HepG2 (cell line): ENCODE results near the gene MGMT. TPM values are rescaled to one million over a fixed set of nuclear protein-coding genes. Genes with fewer than 3 reads are reported as not detected.

Experiments
- ATAC-seq: fragments of 200-7000 bp; cut with Tn5 transposase; 3 replicates; pipeline ENCODE4 v1.9.1; 2020; ENCODE audit warnings: mild to moderate bottlenecking, moderate library complexity
- BruUV-seq: library from RNA; stranded (reverse); fragments of 400-500 nt; replicated peaks from 2 replicates; lab custom pipeline; 2021; lab: Mats Ljungman, UMichigan
- CTCF ChIA-PET: fragments of 300-600 bp; formaldehyde crosslinking; extraction: SDS; loops from one replicate; lab custom pipeline; 2021; ENCODE audit warnings: low total read pairs, inconsistent platforms, low intra/inter-chr PET ratio; lab: Yijun Ruan, JAX
- POLR2A ChIA-PET: fragments of 350-600 bp; sonication (Branson Sonifier 250); formaldehyde crosslinking; loops from one replicate; lab custom pipeline; 2020; ENCODE audit warnings: antibody characterized with exemption, inconsistent platforms; lab: Yijun Ruan, JAX
- DNase-seq: peaks from one replicate; pipeline ENCODE4 v3.0.0-alpha.2; 2015; ENCODE audit warnings: low spot score
- FAIRE-seq: peaks from 3 replicates; lab custom pipeline; 2011; peaks lifted over from hg19 to GRCh38; lab: Jason Lieb, UNC
- H2AFZ ChIP-seq: one replicate; pipeline ENCODE4 v1.6.1; 2011; ENCODE audit warnings: low read length, inconsistent platforms
- H3K27ac ChIP-seq: fragments of 300-600 bp; 3 replicates; pipeline ENCODE4 v1.8.0; 2011; ENCODE audit warnings: mixed run types, mild to moderate bottlenecking, mixed read lengths, low read length, inconsistent platforms; ENCODE audit not compliant: insufficient read depth; ENCODE audit errors: extremely low read length
- H3K27me3 ChIP-seq, 2 experiments: fragments of 200-600 bp in 1 of 2; 2 replicates in 1 of 2; 3 replicates in 1 of 2; pipeline versions ENCODE4 v1.6.0 to v1.8.0; 2011; ENCODE audit warnings: low read length in 2 of 2, mild to moderate bottlenecking in 2 of 2, moderate library complexity in 2 of 2, inconsistent platforms in 1 of 2; ENCODE audit not compliant: insufficient read depth in 2 of 2, control insufficient read depth in 1 of 2
- H3K36me3 ChIP-seq, 2 experiments: fragments of 200-600 bp in 1 of 2; replicated peaks in 1 of 2; 2 replicates in 1 of 2; 3 replicates in 1 of 2; pipeline versions ENCODE4 v1.5.1 to v1.8.0; 2011; ENCODE audit warnings: low read length in 2 of 2, inconsistent platforms in 1 of 2; ENCODE audit not compliant: insufficient read depth in 2 of 2, control insufficient read depth in 1 of 2
- H3K4me1 ChIP-seq: 2 replicates; pipeline ENCODE4 v1.5.1; 2012; ENCODE audit warnings: low read length, inconsistent platforms; ENCODE audit not compliant: insufficient read depth
- H3K4me2 ChIP-seq: 2 replicates; pipeline ENCODE4 v1.6.0; 2011; ENCODE audit warnings: low read depth, low read length, inconsistent platforms
- H3K4me3 ChIP-seq, 3 experiments: fragments of 200-600 bp in 1 of 3; sonication (generic), shearing (Covaris generic) in 1 of 3; replicated peaks in 1 of 3; 2 replicates each; pipeline ENCODE4 v1.5.1; 2011 to 2016; ENCODE audit warnings: low read length in 3 of 3, inconsistent platforms in 2 of 3, low read depth in 2 of 3, mild to moderate bottlenecking in 2 of 3, control low read depth in 1 of 3, mixed read lengths in 1 of 3; ENCODE audit not compliant: insufficient read depth in 1 of 3
- H3K79me2 ChIP-seq: one replicate; pipeline ENCODE4 v1.6.1; 2011; ENCODE audit warnings: low read length, inconsistent platforms; ENCODE audit not compliant: insufficient read depth
- H3K9ac ChIP-seq: 2 replicates; pipeline ENCODE4 v1.6.0; 2011; ENCODE audit warnings: mild to moderate bottlenecking, low read depth, low read length, inconsistent platforms; ENCODE audit not compliant: insufficient read depth
- H3K9me3 ChIP-seq: 2 replicates; pipeline ENCODE4 v1.5.1; 2012; ENCODE audit warnings: mild to moderate bottlenecking, low read length
- H4K20me1 ChIP-seq: 2 replicates; pipeline ENCODE4 v1.6.0; 2011; ENCODE audit warnings: inconsistent platforms, mild to moderate bottlenecking, low read length, moderate library complexity; ENCODE audit not compliant: insufficient read depth
- ADNP ChIP-seq: sonication (generic); formaldehyde crosslinking; IDR thresholded peaks from 2 replicates; pipeline ENCODE4 v1.4.0; 2020; ENCODE audit warnings: missing genetic modification reagents
- ARNT ChIP-seq: fragments of 450-650 bp; IDR thresholded peaks from 2 replicates; pipeline ENCODE4 v1.6.1; 2017
- ATRX ChIP-seq: sonication (generic); formaldehyde crosslinking; IDR thresholded peaks from 2 replicates; pipeline ENCODE4 v1.4.0; 2020; ENCODE audit warnings: missing genetic modification reagents, borderline replicate concordance
- CCAR2 ChIP-seq: fragments of 200-400 bp; formaldehyde crosslinking; optimal IDR thresholded peaks from 2 replicates; pipeline ENCODE3; 2018; ENCODE audit warnings: low read depth, mild to moderate bottlenecking, low read length, moderate library complexity
- FOXK2 ChIP-seq: fragments of 450-650 bp; IDR thresholded peaks from 2 replicates; pipeline ENCODE4 v1.6.1; 2016
- KAT8 ChIP-seq: IDR thresholded peaks from 2 replicates; pipeline ENCODE4 v1.6.1; 2016; ENCODE audit warnings: missing genetic modification reagents, missing compliant biosample characterization
- KMT2A ChIP-seq: sonication (generic); formaldehyde crosslinking; IDR thresholded peaks from 2 replicates; pipeline ENCODE4 v1.4.0; 2020; ENCODE audit warnings: missing genetic modification reagents
- LCORL ChIP-seq, 2 experiments: fragments of 450-650 bp in 1 of 2; sonication (generic) in 1 of 2; formaldehyde crosslinking in 1 of 2; IDR thresholded peaks; 2 replicates each; pipeline versions ENCODE4 v1.5.0 to v1.6.1; 2017 to 2020; ENCODE audit warnings: antibody characterized with exemption in 1 of 2, missing genetic modification reagents in 1 of 2
- MATR3 ChIP-seq: sonication (generic); formaldehyde crosslinking; IDR thresholded peaks from 2 replicates; pipeline ENCODE4 v1.4.0; 2020; ENCODE audit warnings: missing genetic modification reagents
- MIER2 ChIP-seq: IDR thresholded peaks from 2 replicates; pipeline ENCODE4 v1.6.1; 2016; ENCODE audit warnings: missing biosample characterization, missing genetic modification reagents
- NR3C1 ChIP-seq: sonication (generic); formaldehyde crosslinking; IDR thresholded peaks from 2 replicates; pipeline ENCODE4 v1.4.0; 2020; ENCODE audit warnings: missing genetic modification reagents
- PATZ1 ChIP-seq: sonication (generic); formaldehyde crosslinking; IDR thresholded peaks from 2 replicates; pipeline ENCODE4 v1.4.0; 2020; ENCODE audit warnings: missing genetic modification reagents
- PBX3 ChIP-seq: sonication (generic); formaldehyde crosslinking; IDR thresholded peaks from 2 replicates; pipeline ENCODE4 v1.8.1; 2023; ENCODE audit warnings: missing genetic modification reagents, inconsistent platforms, borderline replicate concordance
- ZUFSP ChIP-seq: sonication (generic); formaldehyde crosslinking; IDR thresholded peaks from 2 replicates; pipeline ENCODE4 v1.9.0; 2021; ENCODE audit warnings: missing genetic modification reagents, mild to moderate bottlenecking, borderline replicate concordance
- WGBS: methylation state at CpG from one replicate; pipeline ENCODE4 v1.1.6; 2017; ENCODE audit warnings: low lambda C conversion rate; 5-methylcytosine and 5-hydroxymethylcytosine counted together
- in situ Hi-C: cut with HindIII; loops from 2 replicates; pipeline ENCODE4 v1.10.0; 2017; ENCODE audit warnings: low pct_unique_long_range_greater_than_20kb; ENCODE audit not compliant: extremely low pct_ligation_motif_present
- intact Hi-C: fragments of 100-400 bp; cut with micrococcal nuclease; formaldehyde crosslinking; loops from one replicate; pipeline ENCODE4 v1.10.0; 2022; ENCODE audit not compliant: unreplicated experiment
- polyA plus RNA-seq, 8 experiments: library from polyadenylated mRNA; depleted of rRNA in 3 of 8; stranded (reverse) in 7 of 8; unstranded in 1 of 8; fragments of >200 nt; fragmentation: Illumina TruSeq in 4 of 8; extraction: Trizol in 4 of 8; gene quantifications; 2 replicates each; pipeline versions ENCODE4 v1.2.1 to v1.2.3, GENCODE V29; 2011 to 2016; ENCODE audit warnings: low read depth in 4 of 8, missing spikeins in 1 of 8, mixed read lengths in 1 of 8; ENCODE audit not compliant: insufficient read depth in 1 of 8
- total RNA-seq, 5 experiments: library from RNA; depleted of rRNA; stranded (reverse); fragments of >200 nt; fragmentation: Illumina TruSeq; extraction: Trizol; gene quantifications; 2 replicates each; pipeline ENCODE4 v1.2.3, GENCODE V29; 2016; ENCODE audit warnings: low read depth in 1 of 5
- TF ChIP-seq, protein P1 (sequence below): sonication (generic); formaldehyde crosslinking; IDR thresholded peaks from 2 replicates; pipeline ENCODE4 v1.4.0; 2020; ENCODE audit warnings: missing genetic modification reagents, low read depth, mild to moderate bottlenecking, borderline replicate concordance
- TF ChIP-seq, protein P2 (sequence below): IDR thresholded peaks from 2 replicates; pipeline ENCODE4 v1.6.1; 2016; ENCODE audit warnings: low read depth, borderline replicate concordance

MGMT gene
- total and polyA plus RNA-seq, 2 of the 13 experiments (the other 11 are each of a cell fraction or from before 2014, with no cell fraction given): 12.0 to 19.5 TPM

GRCh38 chr10:129730272-129730992 is 263.4 kb downstream of the MGMT start:
- peaks cover 36% of the 10 kb centered on the region; the same call in 1 of the 2 replicates for H3K9me3 ChIP-seq
- ChIA-PET CTCF (no interaction called here), POLR2A (no interaction called here)
- FAIRE-seq (no peak), DNase-seq (no peak), ATAC-seq (no peak)
- intact Hi-C loops: no loop called here
- no peak overlapping the region for H3K9ac ChIP-seq
- H3K27me3 ChIP-seq: no peaks in the 10 kb centered on the region
- no peak overlapping the region for H3K4me3 ChIP-seq
- no peaks in the 10 kb centered on the region for H3K4me1 ChIP-seq
- H3K79me2 ChIP-seq: no peaks in the 10 kb centered on the region
- H3K4me2 ChIP-seq: no peak overlapping the region
- H2AFZ ChIP-seq: no peak overlapping the region
- no peaks in the 10 kb centered on the region for H3K36me3 ChIP-seq
- WGBS: 82% methylated on average over 12 of the region's 12 CpGs
- no peak for TF ChIP-seq ZUFSP (CRISPR knock-in tag)
- no peak for TF ChIP-seq LCORL (IDR thresholded peaks at IDR 0.05)
- no peak for TF ChIP-seq LCORL (CRISPR knock-in tag; IDR thresholded peaks at IDR 0.05)
- no peak for TF ChIP-seq MIER2 (CRISPR knock-in tag)
- TF ChIP-seq FOXK2: no peak
- no peak for TF ChIP-seq ARNT
- no peak for TF ChIP-seq ATRX (CRISPR knock-in tag)
- TF ChIP-seq NR3C1: no peak
- TF ChIP-seq, protein P1, sequence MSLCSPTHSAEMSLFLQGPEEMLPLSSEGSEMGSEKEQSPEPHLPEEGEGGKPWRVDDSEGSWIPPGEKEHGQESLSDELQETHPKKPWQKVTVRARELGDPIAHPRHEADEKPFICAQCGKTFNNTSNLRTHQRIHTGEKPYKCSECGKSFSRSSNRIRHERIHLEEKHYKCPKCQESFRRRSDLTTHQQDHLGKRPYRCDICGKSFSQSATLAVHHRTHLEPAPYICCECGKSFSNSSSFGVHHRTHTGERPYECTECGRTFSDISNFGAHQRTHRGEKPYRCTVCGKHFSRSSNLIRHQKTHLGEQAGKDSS (CRISPR knock-in tag): no peak
- no peak for TF ChIP-seq ADNP (CRISPR knock-in tag)
- TF ChIP-seq KAT8 (CRISPR knock-in tag): no peak
- TF ChIP-seq PBX3 (CRISPR knock-in tag): no peak
- no peak for TF ChIP-seq KMT2A (CRISPR knock-in tag)
- TF ChIP-seq, protein P2, sequence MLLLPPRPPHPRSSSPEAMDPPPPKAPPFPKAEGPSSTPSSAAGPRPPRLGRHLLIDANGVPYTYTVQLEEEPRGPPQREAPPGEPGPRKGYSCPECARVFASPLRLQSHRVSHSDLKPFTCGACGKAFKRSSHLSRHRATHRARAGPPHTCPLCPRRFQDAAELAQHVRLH (CRISPR knock-in tag): no peak
- no peak for TF ChIP-seq PATZ1 (CRISPR knock-in tag)
- TF ChIP-seq CCAR2: no peak
- no peak for TF ChIP-seq MATR3 (CRISPR knock-in tag)
- H3K27ac ChIP-seq: no peak overlapping the region
- no peaks in the 10 kb centered on the region for H4K20me1 ChIP-seq
- in situ Hi-C loops: no loop called here
- BruUV-seq: no TSS peak
